ENCODE data around the gene ANO7. TPM values are rescaled to one million over a fixed set of nuclear protein-coding genes. Genes with fewer than 3 reads are reported as not detected.

The ANO7 gene
- total RNA-seq, 2 experiments from 2014 or later = 0.16 to 0.46 TPM

DNA sequence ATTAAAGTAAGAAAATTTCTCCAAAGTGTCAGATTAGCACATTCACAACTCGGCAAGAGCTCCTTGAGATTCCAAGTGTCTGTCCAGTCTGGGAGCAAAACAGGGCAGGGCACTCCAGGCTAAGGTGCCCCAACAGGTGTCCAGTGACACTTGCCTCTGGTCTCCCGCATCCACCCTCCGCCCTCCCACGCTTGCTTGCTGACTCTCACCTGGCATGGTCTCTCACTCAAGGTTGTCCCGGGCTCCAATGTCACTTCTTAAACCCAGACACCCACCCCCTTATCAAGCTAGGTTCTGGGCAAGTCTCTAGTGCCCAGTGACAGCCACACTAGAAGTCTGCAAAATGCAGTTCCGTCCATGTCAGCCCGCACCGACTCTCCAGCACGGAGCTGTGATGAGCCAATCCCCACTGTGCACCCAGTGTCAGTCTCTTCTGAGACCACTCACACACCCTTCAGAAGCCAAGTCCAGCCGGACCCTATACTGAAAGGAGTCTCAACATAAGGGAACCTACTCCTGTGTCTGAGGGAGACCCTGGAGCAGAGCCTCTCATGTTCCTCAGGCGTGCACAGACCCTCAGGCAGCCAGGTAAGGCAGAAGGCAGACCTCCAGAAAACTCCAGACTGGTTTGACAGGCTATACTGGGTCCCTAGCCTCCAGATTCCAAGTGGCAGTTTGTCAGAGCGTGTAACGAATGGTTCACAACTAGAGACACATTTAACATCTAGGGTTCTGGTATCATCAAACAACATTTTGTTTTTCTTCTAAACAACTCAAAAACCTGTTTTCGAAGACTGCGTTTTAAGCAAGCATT, 81.4 kb downstream of the ANO7 start:
- BruUV-seq (replicated peaks) = no TSS peak
- Histone ChIP-seq H3K27ac (ENCODE audit: low read depth, low read length, poor library complexity, severe bottlenecking) (no peak overlapping the region), H3K36me3 (ENCODE audit: insufficient read depth, low read length) (peaks cover 27% of the 10 kb centered on the region), H3K9me2 (ENCODE audit: insufficient read depth, low read length) (no peaks in the 10 kb centered on the region), H3K9me3 (ENCODE audit: low read length) (no peaks in the 10 kb centered on the region), H3K4me2 (ENCODE audit: low read length) (no peak overlapping the region), H3K79me2 (ENCODE audit: insufficient read depth, low read depth, low read length) (no peaks in the 10 kb centered on the region), H3K4me3 (ENCODE audit: low read depth, low read length, poor library complexity, severe bottlenecking) (no peak overlapping the region), H3K4me1 (ENCODE audit: insufficient read depth, low read length, poor library complexity, severe bottlenecking) (no peaks in the 10 kb centered on the region), H4K20me1 (ENCODE audit: insufficient read depth, low read length) (peaks cover 17% of the 10 kb centered on the region; the same call in 1 of the 2 replicates), H2AFZ (ENCODE audit: low read length) (no peak overlapping the region)
- TF ChIP-seq EZH2phosphoT487 (IDR thresholded peaks at IDR 0.05; ENCODE audit: borderline replicate concordance, low read depth, low read length) (no peak), CTCF (conservative IDR thresholded peaks at IDR 0.05; ENCODE audit: low read length) (no peak)
- DNase-seq (ENCODE audit: low spot score) = no peak
- POLR2A ChIA-PET = no interaction called here
- CTCF ChIA-PET (ENCODE audit: unreplicated experiment) = no interaction called here
- intact Hi-C loops (cut with micrococcal nuclease; ENCODE audit: unreplicated experiment) = no loop called here

DNA sequence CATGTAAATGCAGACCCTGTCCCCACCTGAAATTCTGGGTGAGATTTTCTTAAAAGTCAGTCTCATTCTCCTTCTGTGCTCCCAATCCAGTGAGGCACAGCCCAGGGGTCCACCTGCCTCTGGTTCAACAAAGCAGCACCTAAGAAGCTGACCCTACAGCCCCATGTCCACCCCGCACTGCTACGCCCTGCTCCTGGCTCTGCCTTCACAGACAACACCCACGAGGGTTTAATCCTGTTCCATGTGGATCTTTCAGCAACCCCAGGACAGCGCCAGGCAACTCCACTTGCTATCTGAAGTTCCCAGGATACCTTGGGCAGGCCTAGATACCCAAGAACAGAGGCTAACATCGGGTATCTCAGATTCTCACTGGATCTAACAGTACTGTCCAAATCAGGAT, 82.1 kb downstream of the ANO7 start:
- H3K4me1 ChIP-seq (ENCODE audit: insufficient read depth, low read length, poor library complexity, severe bottlenecking) = no peaks in the 10 kb centered on the region
- DNase-seq (ENCODE audit: low spot score) = no peak
- BruUV-seq (replicated peaks) = no TSS peak
- peaks cover 23% of the 10 kb centered on the region for H3K36me3 ChIP-seq (ENCODE audit: insufficient read depth, low read length)
- no peak overlapping the region for H3K27ac ChIP-seq (ENCODE audit: low read depth, low read length, poor library complexity, severe bottlenecking)
- POLR2A ChIA-PET = no interaction called here
- TF ChIP-seq EZH2phosphoT487 (IDR thresholded peaks at IDR 0.05; ENCODE audit: borderline replicate concordance, low read depth, low read length) = no peak
- no peak overlapping the region for H3K4me2 ChIP-seq (ENCODE audit: low read length)
- CTCF ChIA-PET (ENCODE audit: unreplicated experiment) = no interaction called here
- no peaks in the 10 kb centered on the region for H3K9me3 ChIP-seq (ENCODE audit: low read length)
- H2AFZ ChIP-seq (ENCODE audit: low read length) = no peak overlapping the region
- H3K79me2 ChIP-seq (ENCODE audit: insufficient read depth, low read depth, low read length) = no peaks in the 10 kb centered on the region; the same call in 1 of the 2 replicates
- no peaks in the 10 kb centered on the region for H3K9me2 ChIP-seq (ENCODE audit: insufficient read depth, low read length)
- no peak overlapping the region for H3K4me3 ChIP-seq (ENCODE audit: low read depth, low read length, poor library complexity, severe bottlenecking)
- intact Hi-C loops (cut with micrococcal nuclease; ENCODE audit: unreplicated experiment) = no loop called here
- H4K20me1 ChIP-seq (ENCODE audit: insufficient read depth, low read length) = peaks cover 19% of the 10 kb centered on the region

GRCh38 chr2:241271706-241272302, 83.3 kb downstream of the ANO7 start:
- Histone ChIP-seq H4K20me1 (ENCODE audit: insufficient read depth, low read length) (peaks cover 24% of the 10 kb centered on the region), H3K9me3 (ENCODE audit: low read length) (no peaks in the 10 kb centered on the region), H2AFZ (ENCODE audit: low read length) (no peak overlapping the region), H3K4me1 (ENCODE audit: insufficient read depth, low read length, poor library complexity, severe bottlenecking) (no peaks in the 10 kb centered on the region), H3K4me2 (ENCODE audit: low read length) (peak overlapping the region; percentile 34; the same call in 1 of the 2 replicates), H3K4me3 (ENCODE audit: low read depth, low read length, poor library complexity, severe bottlenecking) (no peak overlapping the region), H3K9me2 (ENCODE audit: insufficient read depth, low read length) (no peaks in the 10 kb centered on the region), H3K27ac (ENCODE audit: low read depth, low read length, poor library complexity, severe bottlenecking) (no peak overlapping the region), H3K36me3 (ENCODE audit: insufficient read depth, low read length) (peaks cover 12% of the 10 kb centered on the region; the same call in 1 of the 2 replicates), H3K79me2 (ENCODE audit: insufficient read depth, low read depth, low read length) (peaks cover 11% of the 10 kb centered on the region; the same call in 1 of the 2 replicates)
- ChIA-PET POLR2A (no interaction called here), CTCF (ENCODE audit: unreplicated experiment) (no interaction called here)
- intact Hi-C loops (cut with micrococcal nuclease; ENCODE audit: unreplicated experiment) = no loop called here
- TF ChIP-seq EZH2phosphoT487 (IDR thresholded peaks at IDR 0.05; ENCODE audit: borderline replicate concordance, low read depth, low read length) (no peak), CTCF (conservative IDR thresholded peaks at IDR 0.05; ENCODE audit: low read length) (no peak)
- no TSS peak for BruUV-seq (replicated peaks)
- no peak for DNase-seq (ENCODE audit: low spot score)
